ENCODE measurements around the gene KLHL41.

The KLHL41 gene

DNA sequence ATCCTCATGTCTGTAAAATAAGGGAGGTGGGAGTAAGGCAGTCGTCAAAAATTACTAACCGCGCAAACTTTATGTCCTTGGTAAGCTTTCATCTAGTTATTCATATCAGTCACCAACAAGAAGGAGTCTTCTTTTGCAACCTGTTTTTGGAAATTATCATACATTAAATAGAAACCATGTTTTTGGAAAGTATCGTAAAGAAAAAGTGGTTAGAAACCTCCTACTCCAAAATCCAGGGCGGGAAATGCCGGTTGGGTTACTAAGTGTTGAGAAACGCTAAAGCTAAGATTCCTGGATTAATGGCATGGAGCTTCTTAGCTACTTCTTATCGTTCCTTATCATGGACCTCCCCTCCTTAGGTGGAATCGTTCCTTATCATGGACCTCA, 29.4 kb upstream of the KLHL41 start:
- FAIRE-seq, result no peak
- TF ChIP-seq, protein P1, sequence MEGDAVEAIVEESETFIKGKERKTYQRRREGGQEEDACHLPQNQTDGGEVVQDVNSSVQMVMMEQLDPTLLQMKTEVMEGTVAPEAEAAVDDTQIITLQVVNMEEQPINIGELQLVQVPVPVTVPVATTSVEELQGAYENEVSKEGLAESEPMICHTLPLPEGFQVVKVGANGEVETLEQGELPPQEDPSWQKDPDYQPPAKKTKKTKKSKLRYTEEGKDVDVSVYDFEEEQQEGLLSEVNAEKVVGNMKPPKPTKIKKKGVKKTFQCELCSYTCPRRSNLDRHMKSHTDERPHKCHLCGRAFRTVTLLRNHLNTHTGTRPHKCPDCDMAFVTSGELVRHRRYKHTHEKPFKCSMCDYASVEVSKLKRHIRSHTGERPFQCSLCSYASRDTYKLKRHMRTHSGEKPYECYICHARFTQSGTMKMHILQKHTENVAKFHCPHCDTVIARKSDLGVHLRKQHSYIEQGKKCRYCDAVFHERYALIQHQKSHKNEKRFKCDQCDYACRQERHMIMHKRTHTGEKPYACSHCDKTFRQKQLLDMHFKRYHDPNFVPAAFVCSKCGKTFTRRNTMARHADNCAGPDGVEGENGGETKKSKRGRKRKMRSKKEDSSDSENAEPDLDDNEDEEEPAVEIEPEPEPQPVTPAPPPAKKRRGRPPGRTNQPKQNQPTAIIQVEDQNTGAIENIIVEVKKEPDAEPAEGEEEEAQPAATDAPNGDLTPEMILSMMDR (IDR thresholded peaks at IDR 0.05; ENCODE audit: insufficient read depth, missing control alignments), result no peak
- DNase-seq (ENCODE audit: insufficient read length, low spot score), result no peak

DNA sequence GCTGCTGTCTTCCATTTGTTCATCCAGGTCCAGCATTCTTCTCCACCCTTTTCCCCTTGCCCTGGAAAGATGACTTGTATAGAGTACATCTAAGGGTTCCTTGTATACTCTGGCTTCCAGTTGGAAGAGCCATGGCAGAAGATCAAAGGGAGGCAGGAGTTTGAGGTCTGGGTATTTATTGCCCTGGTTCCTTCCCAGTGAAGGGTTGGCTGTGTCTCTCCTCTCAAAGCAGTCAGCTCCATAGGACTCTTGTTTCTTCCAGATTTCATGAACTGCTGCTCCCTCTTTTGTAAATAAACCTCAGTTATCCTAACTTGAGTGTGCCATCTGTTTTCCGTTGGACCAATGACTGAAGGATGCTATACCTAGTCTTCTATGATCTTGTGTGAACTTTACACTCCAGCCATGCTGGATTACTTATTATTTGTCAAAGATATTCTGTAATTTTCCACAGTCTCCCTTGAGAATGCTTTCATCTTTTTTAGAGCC, 23.8 kb upstream of the KLHL41 start:
- FAIRE-seq (no peak), DNase-seq (ENCODE audit: insufficient read length, low spot score) (no peak)
- TF ChIP-seq, protein P1 (IDR thresholded peaks at IDR 0.05; ENCODE audit: insufficient read depth, missing control alignments), result no peak

DNA sequence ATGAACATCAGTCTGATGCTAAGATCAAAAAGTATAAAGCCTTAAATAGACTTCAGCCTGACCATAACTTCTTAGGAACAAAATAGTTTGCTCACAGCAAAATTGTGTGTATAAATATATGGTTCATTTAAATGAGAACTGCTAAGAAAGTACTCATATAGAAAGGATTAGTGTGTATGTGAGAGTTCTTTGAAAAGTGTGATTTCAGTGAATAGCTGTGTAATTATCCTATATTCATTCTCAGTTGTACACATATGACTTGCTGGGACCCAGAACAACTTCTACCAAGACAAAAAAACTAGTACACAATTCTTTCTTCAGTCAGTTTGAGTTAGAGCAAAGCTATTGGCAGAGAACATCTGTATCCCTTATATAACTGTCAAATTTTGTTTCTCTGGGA, 23.0 kb upstream of the KLHL41 start:
- FAIRE-seq (no peak), DNase-seq (ENCODE audit: insufficient read length, low spot score) (no peak)
- TF ChIP-seq, protein P1 (IDR thresholded peaks at IDR 0.05; ENCODE audit: insufficient read depth, missing control alignments), result no peak

DNA sequence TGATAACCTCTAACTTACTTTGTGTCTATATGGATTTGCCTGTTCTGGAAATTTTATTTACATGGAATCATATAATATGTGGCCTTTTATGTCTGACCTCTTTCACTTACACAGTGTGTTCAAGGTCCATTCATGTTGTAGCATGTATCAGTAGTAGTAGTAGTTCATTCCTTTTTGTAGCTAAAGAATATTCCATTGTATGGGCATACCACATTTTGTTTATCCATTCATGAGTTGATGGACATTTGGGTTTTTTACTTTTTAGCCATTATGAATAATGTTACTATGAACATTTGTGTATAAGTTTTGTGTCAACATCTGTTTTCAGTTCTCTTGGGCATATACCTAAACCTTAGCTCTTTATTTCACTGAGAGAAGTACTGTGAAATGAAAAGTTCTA, 18.7 kb upstream of the KLHL41 start:
- TF ChIP-seq, protein P1 (IDR thresholded peaks at IDR 0.05; ENCODE audit: insufficient read depth, missing control alignments), result no peak
- DNase-seq (ENCODE audit: insufficient read length, low spot score), result no peak
- FAIRE-seq, result peak; percentile 16

DNA sequence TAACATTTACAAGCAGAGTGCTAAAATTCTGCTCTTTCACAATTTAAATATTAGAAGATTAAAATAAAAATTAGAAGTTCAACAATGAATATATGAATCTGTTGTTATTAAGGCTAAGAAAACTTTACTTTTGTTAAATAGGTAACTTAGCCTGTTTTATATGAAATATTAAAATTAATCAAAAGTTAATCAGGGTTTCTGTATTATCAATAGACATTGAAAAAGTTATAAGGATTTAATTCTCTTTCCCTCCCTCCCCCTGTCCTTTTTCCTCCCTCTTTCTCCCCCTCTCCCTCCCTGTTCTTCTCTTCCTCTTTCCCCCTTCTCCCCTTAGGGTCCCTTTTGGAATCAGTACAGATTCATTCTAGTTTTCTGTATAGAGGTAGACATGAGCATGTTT, 18.1 kb upstream of the KLHL41 start:
- DNase-seq (ENCODE audit: insufficient read length, low spot score) (no peak), FAIRE-seq (no peak)
- TF ChIP-seq, protein P1 (IDR thresholded peaks at IDR 0.05; ENCODE audit: insufficient read depth, missing control alignments), result no peak

DNA sequence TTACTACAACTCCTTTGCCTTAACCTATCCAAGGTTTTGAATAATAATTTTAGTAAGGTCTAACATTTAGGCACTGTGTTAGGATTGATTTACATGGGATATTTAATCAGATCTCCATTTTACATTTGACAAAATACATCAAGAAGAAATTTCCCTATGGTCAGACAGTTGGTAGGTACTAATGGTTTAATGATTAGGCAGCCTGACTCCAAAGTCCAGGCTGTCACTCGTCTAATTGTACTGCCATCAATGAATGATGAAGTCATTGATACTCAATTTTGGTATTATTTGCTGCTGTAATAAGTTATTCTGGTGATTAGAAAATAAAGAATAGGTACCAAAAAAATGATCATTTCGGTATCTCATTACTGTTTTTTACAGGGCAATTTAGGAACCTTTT, 16.1 kb upstream of the KLHL41 start:
- no peak for FAIRE-seq
- TF ChIP-seq, protein P1 (IDR thresholded peaks at IDR 0.05; ENCODE audit: insufficient read depth, missing control alignments), result no peak

DNA sequence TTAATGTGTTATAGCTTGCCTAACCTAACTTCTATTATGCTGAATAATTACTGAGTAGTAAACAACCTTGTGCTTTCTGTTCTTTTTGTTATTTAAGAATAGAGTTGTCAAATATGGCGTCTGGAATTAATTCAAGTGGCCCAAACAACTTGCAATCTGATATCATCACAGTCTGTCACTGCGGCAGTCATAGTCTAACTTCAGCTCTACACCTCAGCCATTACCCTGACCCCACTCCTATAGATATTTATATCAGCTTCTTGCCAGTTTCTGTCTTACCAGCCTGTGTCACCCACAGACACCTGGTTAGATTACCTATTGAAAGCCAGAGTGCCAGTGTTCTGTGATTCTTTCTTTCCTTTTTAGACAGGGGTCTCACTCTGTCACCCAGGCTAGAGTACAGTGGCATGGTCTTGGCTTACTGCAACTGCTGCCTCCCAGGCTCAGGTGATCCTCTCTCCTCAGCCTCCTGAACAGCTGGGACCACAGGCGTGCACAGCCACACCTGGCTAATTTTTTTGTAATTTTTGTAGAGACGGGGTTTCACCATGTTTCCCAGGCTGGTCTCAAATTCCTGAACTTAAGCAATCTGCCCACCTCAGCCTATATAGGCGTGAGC, 14.1 kb upstream of the KLHL41 start:
- no peak for FAIRE-seq
- no peak for DNase-seq (ENCODE audit: insufficient read length, low spot score)
- TF ChIP-seq, protein P1 (IDR thresholded peaks at IDR 0.05; ENCODE audit: insufficient read depth, missing control alignments), result no peak

More for the DNA sequence above, 16.1 kb upstream of the KLHL41 start:
- no peak for DNase-seq (ENCODE audit: insufficient read length, low spot score)
